ENCODE results near the gene CXADR. TPM values are rescaled to one million over a fixed set of nuclear protein-coding genes. Genes with fewer than 3 reads are reported as not detected.
"Not testable (repeated sequence)": the region's sequence is repeated elsewhere in the genome, so short reads cannot be mapped to it uniquely, and the experiment has no call there.

The CXADR gene
- total RNA-seq, 3 donors from 2014 or later: 0.32 to 38.3 (median 36.4) TPM

GRCh38 chr21:17519208-17519738 is 6.4 kb downstream of the CXADR start:
- no peak for DNase-seq (ENCODE audit: low spot score in 2 of 2)
- Histone ChIP-seq H3K9me3 (no peaks in the 10 kb centered on the region), H3K27ac (no peak overlapping the region), H3K27me3 (no peaks in the 10 kb centered on the region), H3K4me1 (no peaks in the 10 kb centered on the region), H3K36me3 (no peaks in the 10 kb centered on the region), H3K4me3 (no peak overlapping the region)
- intact Hi-C loops (cut with DNase I; ENCODE audit: low total_unique reads): loop anchor here (2.0 kb wide), 1 partner anchor 16 kb away; no protein-coding TSS in a partner anchor
- TF ChIP-seq POLR2A (IDR thresholded peaks at IDR 0.05) (no peak), CTCF (IDR thresholded peaks at IDR 0.05) (no peak), POLR2AphosphoS5 (IDR thresholded peaks at IDR 0.05) (no peak)

- no peaks in the 10 kb centered on the region for H3K9me3 ChIP-seq
- H3K4me1 ChIP-seq: no peaks in the 10 kb centered on the region
- no peak overlapping the region for H3K27ac ChIP-seq
- no peak for TF ChIP-seq POLR2A (IDR thresholded peaks at IDR 0.05)
- TF ChIP-seq CTCF (IDR thresholded peaks at IDR 0.05): no peak
- no peak for TF ChIP-seq POLR2AphosphoS5 (IDR thresholded peaks at IDR 0.05)
- DNase-seq (ENCODE audit: low spot score in 2 of 2): no peak
- intact Hi-C loops (cut with DNase I; ENCODE audit: low total_unique reads): loop anchor here (2.0 kb wide), 1 partner anchor 15 kb away; no protein-coding TSS in a partner anchor
- H3K27me3 ChIP-seq: no peaks in the 10 kb centered on the region
- no peaks in the 10 kb centered on the region for H3K36me3 ChIP-seq
- no peak overlapping the region for H3K4me3 ChIP-seq
Observed at GRCh38 chr21:17519965-17520609, 7.2 kb downstream of the CXADR start.

GRCh38 chr21:17523007-17523451 is 10.2 kb downstream of the CXADR start:
- Histone ChIP-seq H3K36me3 (no peaks in the 10 kb centered on the region), H3K27me3 (no peaks in the 10 kb centered on the region), H3K4me3 (no peak overlapping the region), H3K4me1 (no peaks in the 10 kb centered on the region), H3K27ac (no peak overlapping the region), H3K9me3 (no peaks in the 10 kb centered on the region)
- TF ChIP-seq CTCF (IDR thresholded peaks at IDR 0.05) (no peak), POLR2A (IDR thresholded peaks at IDR 0.05) (no peak), POLR2AphosphoS5 (IDR thresholded peaks at IDR 0.05) (no peak)
- intact Hi-C loops (cut with DNase I; ENCODE audit: low total_unique reads): no loop called here
- no peak for DNase-seq (ENCODE audit: low spot score in 2 of 2)

GRCh38 chr21:17523979-17524494 is 11.2 kb downstream of the CXADR start:
- H3K27me3 ChIP-seq; H3K36me3 ChIP-seq; H3K4me3 ChIP-seq; intact Hi-C loops (cut with DNase I; ENCODE audit: low total_unique reads); H3K4me1 ChIP-seq; H3K27ac ChIP-seq; H3K9me3 ChIP-seq; DNase-seq (ENCODE audit: low spot score in 2 of 2): not testable (repeated sequence)

GRCh38 chr21:17524635-17525034 is 11.8 kb downstream of the CXADR start:
- Histone ChIP-seq H3K36me3 (no peaks in the 10 kb centered on the region), H3K27me3 (no peaks in the 10 kb centered on the region), H3K9me3 (no peaks in the 10 kb centered on the region), H3K4me3 (no peak overlapping the region), H3K4me1 (no peaks in the 10 kb centered on the region), H3K27ac (no peak overlapping the region)
- intact Hi-C loops (cut with DNase I; ENCODE audit: low total_unique reads): no loop called here
- no peak for DNase-seq (ENCODE audit: low spot score in 2 of 2)
- TF ChIP-seq POLR2A (IDR thresholded peaks at IDR 0.05) (no peak), CTCF (IDR thresholded peaks at IDR 0.05) (no peak), POLR2AphosphoS5 (IDR thresholded peaks at IDR 0.05) (no peak)

Data from breast epithelium (tissue), 4 donors.